Endothelial cell of umbilical vein (primary cell): ENCODE results near the gene KLC3. TPM values are rescaled to one million over a fixed set of nuclear protein-coding genes. Genes with fewer than 3 reads are reported as not detected.

Source experiments
- Bru-seq: library from RNA; stranded (reverse); fragments of 400-500 nt; gene quantifications from one replicate; lab custom pipeline; 2021; lab: Mats Ljungman, UMichigan
- BruChase-seq, 2 experiments: library from RNA; stranded (reverse); fragments of 400-500 nt; gene quantifications; one replicate each; lab custom pipeline; 2021; lab: Mats Ljungman, UMichigan
- BruUV-seq: library from RNA; stranded (reverse); fragments of 400-500 nt; replicated peaks from 2 replicates; lab custom pipeline; 2021; lab: Mats Ljungman, UMichigan
- CTCF ChIA-PET: fragments of 300-600, 350-600 bp; sonication (Branson Sonifier 250); formaldehyde crosslinking; loops from one replicate; lab custom pipeline; 2021; ENCODE audit warnings: antibody characterized with exemption, inconsistent platforms; lab: Charles Lee
- POLR2A ChIA-PET: fragments of 300-600, 350-600 bp; sonication (Branson Sonifier 250); formaldehyde crosslinking; loops from one replicate; lab custom pipeline; 2021; ENCODE audit warnings: antibody characterized with exemption, inconsistent platforms; lab: Charles Lee
- DNase-seq: peaks from one replicate; pipeline ENCODE4 v3.0.0-alpha.2; 2011; ENCODE audit warnings: low read depth, low spot score
- FAIRE-seq: peaks from 2 replicates; lab custom pipeline; 2011; peaks lifted over from hg19 to GRCh38; lab: Jason Lieb, UNC
- H2AFZ ChIP-seq: 2 replicates; pipeline ENCODE4 v1.6.0; 2012; ENCODE audit warnings: low read depth, low read length, control low read depth, inconsistent platforms
- H3K27ac ChIP-seq: 2 replicates; pipeline ENCODE4 v1.5.1; 2011; ENCODE audit warnings: low read depth, mild to moderate bottlenecking, control low read depth, low read length, moderate library complexity; ENCODE audit not compliant: insufficient read depth
- H3K27me3 ChIP-seq, 2 experiments: 2 replicates each; pipeline versions ENCODE4 v1.6.0 to v1.6.1; 2011; ENCODE audit warnings: low read length in 2 of 2, mixed read lengths in 1 of 2; ENCODE audit not compliant: control insufficient read depth in 2 of 2, insufficient read depth in 2 of 2
- H3K36me3 ChIP-seq, 2 experiments: 2 replicates in 1 of 2; 3 replicates in 1 of 2; pipeline ENCODE4 v1.5.1; 2011; ENCODE audit warnings: low read length in 2 of 2, mild to moderate bottlenecking in 1 of 2, moderate library complexity in 1 of 2; ENCODE audit not compliant: control insufficient read depth in 2 of 2, insufficient read depth in 2 of 2; ENCODE audit errors: extremely low read depth in 1 of 2
- H3K4me1 ChIP-seq: 3 replicates; pipeline ENCODE4 v1.5.1; 2011; ENCODE audit warnings: mild to moderate bottlenecking, low read length; ENCODE audit not compliant: control insufficient read depth, insufficient read depth; ENCODE audit errors: extremely low read depth
- H3K4me2 ChIP-seq: 2 replicates; pipeline ENCODE4 v1.6.1; 2011; ENCODE audit warnings: low read length, control low read depth, mixed read lengths; ENCODE audit not compliant: insufficient read depth
- H3K4me3 ChIP-seq, 3 experiments: fragments of 200-600 bp in 1 of 3; sonication (generic), shearing (Covaris generic) in 1 of 3; replicated peaks in 1 of 3; 2 replicates each; pipeline ENCODE4 v1.5.1; 2011 to 2016; ENCODE audit warnings: control low read depth in 3 of 3, low read length in 3 of 3, mild to moderate bottlenecking in 2 of 3, inconsistent platforms in 1 of 3, low read depth in 1 of 3, moderate library complexity in 1 of 3; ENCODE audit not compliant: insufficient read depth in 1 of 3
- H3K79me2 ChIP-seq: 2 replicates; pipeline ENCODE4 v1.6.0; 2012; ENCODE audit warnings: low read length, inconsistent platforms; ENCODE audit not compliant: control insufficient read depth, insufficient read depth
- H3K9ac ChIP-seq: replicated peaks from 2 replicates; pipeline ENCODE3; 2011; ENCODE audit warnings: low read length, control low read depth; ENCODE audit not compliant: insufficient read depth; ENCODE audit errors: extremely low read depth
- H3K9me1 ChIP-seq: replicated peaks from 3 replicates; pipeline ENCODE4 v1.6.0; 2011; ENCODE audit warnings: mild to moderate bottlenecking, low read length; ENCODE audit not compliant: control insufficient read depth, insufficient read depth; ENCODE audit errors: extremely low read depth
- H3K9me3 ChIP-seq: replicated peaks from 2 replicates; pipeline ENCODE4 v1.5.1; 2012; ENCODE audit warnings: low read length, inconsistent platforms; ENCODE audit not compliant: control insufficient read depth, insufficient read depth
- H4K20me1 ChIP-seq: replicated peaks from 2 replicates; pipeline ENCODE3; 2011; ENCODE audit warnings: mild to moderate bottlenecking, low read length; ENCODE audit not compliant: control insufficient read depth, insufficient read depth; ENCODE audit errors: extremely low read depth
- CTCF ChIP-seq, 2 donors: IDR thresholded peaks; 1 replicate in 1 of 2; 2 replicates in 1 of 2; pipeline ENCODE4 v1.5.1; 2011; ENCODE audit warnings: low read length in 2 of 2, mild to moderate bottlenecking in 2 of 2, moderate library complexity in 2 of 2, control low read depth in 1 of 2, inconsistent platforms in 1 of 2, low read depth in 1 of 2; ENCODE audit not compliant: insufficient read depth in 1 of 2; ENCODE audit errors: extremely low read depth in 1 of 2
- EZH2 ChIP-seq: IDR thresholded peaks from 2 replicates; pipeline ENCODE4 v1.6.1; 2012; ENCODE audit warnings: borderline replicate concordance, low read depth, mild to moderate bottlenecking, moderate library complexity, low read length, inconsistent platforms; ENCODE audit not compliant: severe bottlenecking
- FOS ChIP-seq: IDR thresholded peaks from 2 replicates; pipeline ENCODE4 v1.6.1; 2011; ENCODE audit warnings: mild to moderate bottlenecking, low read length, moderate library complexity, borderline replicate concordance; ENCODE audit not compliant: insufficient read depth
- GATA2 ChIP-seq: IDR thresholded peaks from 2 replicates; pipeline ENCODE4 v1.7.0; 2011; ENCODE audit warnings: low read depth, mild to moderate bottlenecking, moderate library complexity, mixed read lengths, low read length; ENCODE audit not compliant: insufficient read length, insufficient read depth
- JUN ChIP-seq: IDR thresholded peaks from 2 replicates; pipeline ENCODE4 v1.6.1; 2011; ENCODE audit warnings: borderline replicate concordance, low read depth; ENCODE audit not compliant: insufficient read length, insufficient read depth
- MAX ChIP-seq: IDR thresholded peaks from 2 replicates; pipeline ENCODE4 v1.6.1; 2011; ENCODE audit not compliant: insufficient read depth, insufficient read length
- MYC ChIP-seq: IDR thresholded peaks from one replicate; pipeline ENCODE4 v1.6.1; 2011; ENCODE audit warnings: mild to moderate bottlenecking, low read depth, low read length
- POLR2A ChIP-seq: IDR thresholded peaks from 2 replicates; pipeline ENCODE4 v1.6.1; 2012; ENCODE audit warnings: low read depth, mild to moderate bottlenecking, control low read depth, low read length
- POLR2AphosphoS5 ChIP-seq: IDR thresholded peaks from 2 replicates; pipeline ENCODE4 v1.6.1; 2012; ENCODE audit warnings: low read depth, mild to moderate bottlenecking, control low read depth, low read length, moderate library complexity; ENCODE audit not compliant: insufficient read depth
- dilution Hi-C: fragments of 300-500 bp; cut with MboI; formaldehyde crosslinking; loops from one replicate; pipeline ENCODE4 v1.15.0; 2019; ENCODE audit warnings: low sequenced_read_pairs; ENCODE audit not compliant: extremely low pct_ligation_motif_present
- intact Hi-C: fragments of 100-400 bp; cut with micrococcal nuclease; formaldehyde crosslinking; loops from one replicate; pipeline ENCODE4 v1.10.0; 2022
- long read RNA-seq: library from polyadenylated mRNA; stranded (forward); transcript quantifications from one replicate; pipeline ENCODE4 v2.0.0, GENCODE V29; 2021
- polyA minus RNA-seq, 3 experiments: library from RNA; depleted of rRNA, polyadenylated mRNA; stranded (reverse); fragments of >200 nt; gene quantifications; 1 replicate in 1 of 3; 2 replicates in 2 of 3; pipeline ENCODE4 v1.2.3, GENCODE V29; 2011
- polyA plus RNA-seq, 4 experiments: library from polyadenylated mRNA; depleted of rRNA in 3 of 4; stranded (reverse) in 3 of 4; unstranded in 1 of 4; fragments of >200 nt; gene quantifications; 2 replicates each; pipeline versions ENCODE4 v1.2.1 to v1.2.3, GENCODE V29; 2011 to 2012; ENCODE audit warnings: missing spikeins in 1 of 4
- total RNA-seq: library from RNA; stranded (reverse); gene quantifications from 2 replicates; pipeline ENCODE4 v1.2.3, GENCODE V29; 2021

Gene KLC3
- total RNA-seq (not detected in 2 replicates), polyA plus RNA-seq (not detected in 2 replicates), polyA minus RNA-seq (0.11 TPM in 1 of 2 replicates, not detected in the other), Bru-seq, nascent RNA (not detected), BruChase-seq, experiment 1, labeled RNA remaining after a 6-hour chase (percentile 20 among the genes with signal in this experiment), BruChase-seq, experiment 2, labeled RNA remaining after a 2-hour chase (not detected)
- not detected in 2 replicates for polyA plus RNA-seq (2011; cell fraction: cytosol; rRNA removed)
- polyA plus RNA-seq (2011; cell fraction: nucleus; rRNA removed) = not detected in 2 replicates
- polyA plus RNA-seq (2012) = not detected in 2 replicates
- not detected for polyA minus RNA-seq (2011; cell fraction: cytosol; rRNA and poly(A)+ RNA removed)
- polyA minus RNA-seq (2011; cell fraction: nucleus; rRNA and poly(A)+ RNA removed) = not detected in 2 replicates
- long read RNA-seq = 0 reads

DNA sequence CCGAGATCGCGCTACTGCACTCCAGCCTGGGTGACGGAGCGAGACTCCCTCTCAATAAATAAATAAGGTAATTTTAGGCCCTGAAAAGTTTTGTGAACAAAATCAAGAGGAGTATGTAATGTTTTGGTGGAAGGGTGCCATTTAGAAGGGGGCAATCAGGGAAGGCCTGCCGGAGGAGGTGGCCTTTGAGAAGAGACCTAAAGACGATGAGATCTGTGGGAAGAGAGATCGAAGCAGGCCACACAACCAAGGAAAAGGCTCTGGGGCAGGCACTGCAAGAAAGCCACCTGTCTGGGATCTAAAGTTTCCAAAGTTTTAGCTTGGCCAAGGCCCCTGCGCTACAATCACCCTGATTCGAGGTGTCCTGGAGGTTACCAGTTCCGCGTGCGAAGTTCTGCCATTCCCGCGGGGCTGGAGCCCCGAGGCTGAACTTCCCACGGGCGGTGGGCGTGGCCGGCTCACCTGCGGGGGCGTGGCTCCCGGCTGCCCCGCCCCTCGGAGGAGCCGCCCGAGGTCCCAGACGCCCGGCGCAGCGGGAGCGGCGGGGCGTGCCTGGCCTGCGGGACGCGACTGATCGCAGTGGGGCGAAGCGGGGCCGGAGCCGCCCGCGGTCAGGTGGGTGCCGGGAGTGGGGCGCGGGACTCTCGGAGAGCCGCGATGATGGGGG, at the start of gene KLC3:
TSS of gene KLC3 (plus strand) at position 519 of the 667 bp plus-strand sequence. CDS start 4,792 bp downstream, outside the sequence.
- TF ChIP-seq FOS (no peak), MAX (no peak), POLR2AphosphoS5 (no peak), GATA2 (no peak), EZH2 (no peak), CTCF (IDR thresholded peaks at IDR 0.05; ENCODE audit: extremely low read depth in 1 of 2, insufficient read depth in 1 of 2, low read depth in 1 of 2, low read length in 2 of 2) (no peak), POLR2A (no peak), JUN (no peak), MYC (no peak)
- H2AFZ ChIP-seq = no peak within 1 kb of the TSS
- CTCF ChIA-PET = interaction anchor here (2.0 kb wide), 1 partner anchor 162 kb away, joined by 8 read pairs; the partner anchor contains the start of genes BLOC1S3 and TRAPPC6A
- no peaks in the 10 kb centered on the region for H3K79me2 ChIP-seq
- dilution Hi-C loops = no loop called here
- H3K27me3 ChIP-seq = peaks cover 5% of the 10 kb centered on the region in 2 experiments
- no peaks in the 10 kb centered on the region for H3K9me1 ChIP-seq
- H3K36me3 ChIP-seq = no peaks in the 10 kb centered on the region
- intact Hi-C loops = no loop called here
- FAIRE-seq = no peak
- no peaks in the 10 kb centered on the region for H3K9me3 ChIP-seq
- H3K27ac ChIP-seq = no peak within 1 kb of the TSS
- no peak within 1 kb of the TSS for H3K9ac ChIP-seq
- no peak within 1 kb of the TSS for H3K4me3 ChIP-seq
- H3K4me1 ChIP-seq = peaks cover 5% of the 10 kb centered on the region
- no TSS peak for BruUV-seq
- POLR2A ChIA-PET = no interaction called here
- no peak for DNase-seq
- H4K20me1 ChIP-seq = no peaks in the 10 kb centered on the region
- H3K4me2 ChIP-seq = peak within 1 kb of the TSS; percentile 10
